Inflammatory macrophage treated with lipopolysaccharide for 1 hour (primary cell): ENCODE measurements around the gene CCDC78.

ENCODE experiments used
- DNase-seq, 2 donors: peaks; one replicate each; pipeline ENCODE4 v3.0.0-alpha.2; 2020 to 2022

The CCDC78 gene

DNA sequence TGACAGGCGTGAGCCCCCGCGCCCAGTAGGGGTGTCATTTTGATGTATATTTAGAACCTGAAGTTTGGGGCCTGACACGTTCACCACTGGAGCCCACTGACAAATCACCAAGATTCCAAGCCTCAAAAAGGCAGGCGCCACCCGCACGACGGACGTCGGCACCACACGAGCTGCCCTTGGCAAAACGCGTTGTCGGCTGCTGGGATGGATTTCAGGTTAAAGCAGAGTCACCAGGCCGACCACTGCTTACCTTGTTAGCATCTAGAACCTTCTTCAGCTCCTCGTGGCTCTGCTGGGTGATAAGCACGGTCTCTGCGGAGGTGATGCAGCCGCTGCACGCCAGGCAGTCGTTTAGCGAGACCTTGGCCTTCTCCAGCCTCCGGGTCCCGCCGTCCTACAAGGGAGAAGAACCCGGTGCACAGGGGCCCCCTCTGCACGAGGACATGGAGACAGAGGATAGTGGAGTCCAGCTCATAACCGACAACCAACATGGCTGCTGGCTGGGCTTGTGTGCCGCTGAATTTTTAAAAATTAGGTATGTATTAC lies 10.8 kb upstream of the CCDC78 start:
- no peak for DNase-seq

DNA sequence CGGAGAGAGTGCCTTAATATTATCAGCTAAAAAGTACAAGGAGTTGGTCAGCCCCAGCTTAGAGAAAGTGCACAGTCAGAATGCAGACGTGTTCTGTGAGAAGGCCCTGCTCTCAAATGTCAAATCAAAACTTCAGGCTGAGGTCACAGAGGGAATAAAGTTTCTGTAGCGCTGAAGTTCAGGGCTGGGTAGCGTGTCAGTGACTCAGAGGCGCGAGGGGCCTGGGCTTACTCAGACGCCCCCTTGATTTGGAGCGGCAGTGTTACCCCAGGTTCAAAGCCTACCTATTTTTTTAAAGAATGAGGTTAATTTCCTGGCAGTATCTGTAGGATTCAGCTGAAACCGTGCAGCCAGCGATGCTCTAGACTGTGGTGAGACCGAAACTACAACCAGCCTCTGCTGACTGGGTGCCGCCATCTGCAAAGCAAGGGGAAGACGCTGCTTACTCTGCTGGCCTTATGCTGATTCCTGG lies 9.8 kb upstream of the CCDC78 start:
- DNase-seq = no peak

DNA sequence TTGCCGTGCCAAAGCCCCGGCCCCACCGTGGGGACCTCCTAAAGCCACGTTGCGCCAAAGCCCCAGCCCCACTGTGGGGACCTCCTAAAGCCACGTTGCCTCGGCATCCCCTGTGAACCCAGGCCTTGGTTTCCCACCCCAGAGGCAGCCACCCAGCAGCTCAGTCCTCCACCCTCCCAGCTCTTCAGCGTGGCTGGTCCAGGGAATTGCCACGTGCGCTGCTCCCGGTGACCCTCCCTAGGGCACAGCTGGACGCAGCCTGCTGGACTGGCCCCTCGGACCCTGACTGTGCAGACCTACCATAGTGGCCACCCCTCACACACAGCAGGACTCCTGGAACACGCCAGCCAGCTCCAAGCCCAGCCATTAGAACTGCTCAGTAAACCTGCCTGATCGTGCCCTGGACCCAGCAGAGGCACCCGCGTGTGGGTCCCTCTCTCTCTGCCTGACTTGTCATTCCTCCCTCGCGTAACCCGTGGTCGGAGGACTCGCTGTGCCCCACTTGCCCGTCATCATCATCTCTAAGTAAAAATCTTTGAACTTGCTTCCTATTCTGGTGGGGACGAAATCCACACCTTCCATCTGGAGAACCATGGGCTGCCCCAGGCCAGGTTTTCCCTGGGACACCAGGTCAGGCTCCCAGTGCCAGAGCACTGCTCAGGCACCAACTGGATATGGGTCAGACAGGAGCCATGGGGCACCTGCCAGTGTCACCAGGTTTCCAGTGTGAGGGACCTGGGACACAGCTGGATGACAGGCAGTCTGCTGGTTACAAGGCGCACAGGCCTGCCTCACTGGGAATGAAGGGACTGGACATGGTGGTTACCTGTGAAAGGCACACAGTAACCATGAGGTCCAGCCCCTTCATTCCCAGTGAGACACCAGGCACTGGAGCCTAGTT lies 9.0 kb upstream of the CCDC78 start:
- no peak for DNase-seq

DNA sequence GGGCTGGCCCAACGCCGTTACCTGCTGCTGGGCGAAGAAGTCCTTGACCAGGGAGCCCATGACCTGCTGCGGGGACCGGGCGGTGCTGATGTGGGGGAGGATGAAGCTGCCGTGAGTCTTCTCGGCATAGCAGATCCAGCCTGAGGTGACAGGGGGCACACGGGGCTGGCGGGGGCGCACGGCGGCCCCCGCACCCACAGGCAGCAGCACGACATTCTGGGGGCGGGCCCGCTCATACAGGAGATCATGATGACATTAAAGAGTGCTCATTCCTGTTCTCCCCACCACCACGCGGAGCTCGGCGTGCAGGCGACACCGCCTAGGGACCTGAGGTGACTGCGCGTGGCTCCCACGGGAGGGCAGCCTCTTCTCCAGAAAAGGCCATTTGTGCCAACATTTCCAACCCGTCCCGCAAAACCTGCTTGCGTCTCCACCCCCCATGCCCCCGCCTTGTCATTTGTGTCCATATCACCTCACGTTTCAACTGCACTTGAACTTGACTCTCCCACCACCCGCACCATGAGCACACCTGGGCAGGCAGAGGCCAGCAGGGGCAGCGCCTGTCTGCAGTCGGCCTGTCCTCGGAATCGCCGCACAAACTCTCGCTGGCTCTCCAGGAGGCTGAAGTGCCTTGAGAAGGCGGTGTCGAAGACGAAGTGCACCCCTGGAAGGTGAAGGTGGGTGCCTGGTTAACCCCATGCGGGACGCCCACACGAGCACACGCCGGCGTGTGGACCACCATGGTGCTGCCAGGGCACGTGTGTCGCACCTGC lies 8.2 kb upstream of the CCDC78 start:
- no peak for DNase-seq

- no peak for DNase-seq
Measured at GRCh38 chr16:733382-734207, 7.4 kb upstream of the CCDC78 start.

GRCh38 chr16:732936-733335 lies 6.7 kb upstream of the CCDC78 start:
- no peak for DNase-seq

DNA sequence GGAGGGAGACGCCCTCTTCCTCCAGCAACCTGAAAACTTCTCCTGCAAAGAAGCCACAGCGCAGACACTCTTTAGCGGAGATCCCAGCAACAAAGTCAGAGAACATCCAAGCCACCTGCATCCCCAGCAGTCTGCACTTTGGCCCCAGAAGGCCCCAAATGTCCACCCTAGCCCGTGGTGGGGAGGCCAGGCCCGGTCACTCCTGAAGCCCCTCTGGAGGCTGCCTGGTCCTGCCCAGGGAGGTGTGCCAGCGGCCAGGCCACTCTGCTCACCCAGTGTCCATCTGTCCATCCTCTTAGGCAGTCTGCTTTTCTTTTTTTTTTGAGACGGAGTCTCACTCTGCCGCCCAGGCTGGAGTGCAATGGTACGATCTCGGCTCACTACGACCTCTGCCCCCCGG lies 6.1 kb upstream of the CCDC78 start:
- no peak for DNase-seq

DNA sequence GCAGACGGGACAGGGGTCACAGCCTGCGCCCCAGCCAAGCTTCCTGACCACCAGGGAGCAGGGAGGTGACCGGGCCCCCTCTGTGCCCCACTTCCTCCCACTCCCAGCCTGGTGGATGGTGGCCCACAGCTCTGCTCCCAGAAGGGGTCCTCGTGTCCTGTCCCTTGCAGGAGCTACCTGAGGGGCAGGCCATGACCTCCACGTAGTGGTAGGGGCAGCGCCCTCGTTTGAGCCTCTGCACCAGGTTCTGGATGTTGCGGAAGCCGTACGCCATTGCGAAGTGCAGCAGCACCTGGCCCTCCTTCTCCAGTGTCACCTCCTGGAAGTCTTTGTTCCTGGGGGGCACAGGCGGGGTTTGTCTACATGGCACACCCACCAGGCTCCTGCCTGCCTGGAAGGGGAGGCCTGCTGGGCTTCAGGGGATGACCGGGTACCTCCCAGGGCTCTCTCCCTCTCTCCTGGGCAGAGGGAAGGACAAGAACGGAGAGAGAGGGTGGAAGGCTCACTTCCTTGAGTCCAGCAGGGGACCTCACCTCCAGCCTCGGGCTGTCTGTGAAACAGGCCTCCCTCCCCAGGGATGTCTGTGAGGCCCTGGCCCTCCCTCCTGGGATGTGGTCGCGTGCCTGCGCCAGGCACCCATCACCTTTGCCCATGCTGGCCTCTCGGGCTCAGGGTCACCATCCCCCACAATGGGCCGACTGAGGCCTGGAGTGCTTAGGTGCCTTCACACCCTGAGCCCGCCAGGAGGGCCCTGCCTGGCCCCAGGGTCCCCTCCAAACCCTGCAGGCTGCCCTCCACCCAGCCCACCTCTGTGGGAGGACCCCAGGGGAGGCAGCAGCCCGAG lies 4.6 kb upstream of the CCDC78 start:
- no peak for DNase-seq

- no peak for DNase-seq
Measured at GRCh38 chr16:729768-730665, 3.8 kb upstream of the CCDC78 start.

- no peak for DNase-seq
Measured at GRCh38 chr16:728890-729744, 2.9 kb upstream of the CCDC78 start.

- DNase-seq = peak; percentile 27 to 56
Measured at GRCh38 chr16:728131-728889, 2.1 kb upstream of the CCDC78 start.

DNA sequence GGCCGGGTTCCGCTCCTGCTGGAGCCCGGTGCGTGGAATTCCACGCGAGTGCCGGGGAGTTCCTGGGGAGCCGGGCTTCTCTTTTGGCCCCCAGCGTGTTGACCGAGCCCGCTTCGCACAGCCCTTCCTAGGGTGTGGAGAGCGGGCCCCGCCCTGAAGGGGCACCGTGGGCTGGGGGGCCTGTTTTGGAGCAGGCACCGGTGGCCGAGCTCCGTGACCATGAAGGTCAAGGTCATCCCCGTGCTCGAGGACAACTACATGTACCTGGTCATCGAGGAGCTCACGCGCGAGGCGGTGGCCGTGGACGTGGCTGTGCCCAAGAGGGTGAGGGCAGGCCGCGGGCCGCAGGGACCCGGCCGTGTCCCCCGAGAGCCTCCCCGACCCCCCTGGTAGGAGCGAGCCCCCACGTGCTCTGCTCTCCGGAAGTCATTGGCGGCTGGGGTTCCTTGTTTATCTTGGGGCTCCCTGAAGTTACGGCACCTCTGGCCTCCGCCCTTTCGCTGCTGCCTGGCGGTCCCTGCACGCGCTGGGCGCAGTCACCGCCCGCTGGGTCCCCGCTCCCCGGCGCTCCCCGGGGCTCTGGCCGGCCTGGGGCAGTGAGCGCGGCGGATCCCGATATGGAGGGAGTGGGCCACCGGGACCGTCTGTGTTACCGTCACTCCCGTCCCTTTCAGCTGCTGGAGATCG lies 1.2 kb upstream of the CCDC78 start:
- DNase-seq = peak; percentile 31 to 55

DNA sequence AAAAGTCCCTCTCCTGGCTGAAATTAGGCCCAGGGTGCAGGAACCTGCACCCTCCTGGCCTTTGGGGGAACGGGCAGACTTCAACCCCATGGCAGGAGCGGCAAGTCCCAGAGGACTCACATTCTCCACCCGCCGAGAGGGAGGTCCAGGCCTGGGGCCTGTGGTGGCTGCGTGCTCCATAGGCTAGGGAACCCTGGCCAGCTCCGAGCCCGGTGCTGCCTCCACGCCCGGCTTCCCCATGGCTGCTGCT lies 130 bp downstream of the CCDC78 start:
- DNase-seq = no peak

DNA sequence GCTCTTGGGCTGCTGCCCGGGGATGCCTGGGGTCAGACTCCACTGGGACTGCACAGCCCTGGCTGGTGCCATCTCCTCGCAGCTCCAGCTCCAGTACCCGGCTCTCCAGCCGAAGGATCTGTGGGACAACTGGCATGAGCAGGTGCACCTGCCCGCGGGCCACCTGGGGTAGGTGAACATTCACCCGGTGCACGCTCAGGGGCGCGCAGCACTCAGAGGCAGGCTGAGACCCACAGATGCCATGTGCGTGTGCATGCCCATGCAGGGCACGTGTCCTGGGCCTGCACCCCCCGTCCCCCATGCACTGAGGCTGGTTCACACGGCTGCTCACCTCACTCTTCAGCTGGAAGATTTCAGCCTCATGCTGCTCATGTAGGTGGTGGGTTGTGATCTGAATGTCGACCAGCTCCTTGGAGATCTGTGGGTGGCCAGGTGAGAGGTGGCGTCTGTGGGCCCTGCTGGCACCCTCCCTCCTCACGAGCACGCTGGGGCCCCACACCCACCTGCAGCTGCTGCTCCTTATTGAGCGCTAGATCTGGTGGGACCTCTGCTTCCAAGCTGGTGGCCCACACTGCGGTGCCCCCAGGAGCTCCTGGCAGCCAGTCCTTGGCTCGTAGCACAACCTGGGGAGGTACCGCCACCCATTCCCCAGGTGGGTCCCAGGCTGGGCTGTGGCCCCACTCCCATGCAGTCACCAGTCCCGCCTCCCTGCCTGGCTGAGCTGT lies 618 bp downstream of the CCDC78 start:
- DNase-seq = no peak

GRCh38 chr16:725041-725376 lies 1.2 kb downstream of the CCDC78 start:
- DNase-seq = no peak

DNA sequence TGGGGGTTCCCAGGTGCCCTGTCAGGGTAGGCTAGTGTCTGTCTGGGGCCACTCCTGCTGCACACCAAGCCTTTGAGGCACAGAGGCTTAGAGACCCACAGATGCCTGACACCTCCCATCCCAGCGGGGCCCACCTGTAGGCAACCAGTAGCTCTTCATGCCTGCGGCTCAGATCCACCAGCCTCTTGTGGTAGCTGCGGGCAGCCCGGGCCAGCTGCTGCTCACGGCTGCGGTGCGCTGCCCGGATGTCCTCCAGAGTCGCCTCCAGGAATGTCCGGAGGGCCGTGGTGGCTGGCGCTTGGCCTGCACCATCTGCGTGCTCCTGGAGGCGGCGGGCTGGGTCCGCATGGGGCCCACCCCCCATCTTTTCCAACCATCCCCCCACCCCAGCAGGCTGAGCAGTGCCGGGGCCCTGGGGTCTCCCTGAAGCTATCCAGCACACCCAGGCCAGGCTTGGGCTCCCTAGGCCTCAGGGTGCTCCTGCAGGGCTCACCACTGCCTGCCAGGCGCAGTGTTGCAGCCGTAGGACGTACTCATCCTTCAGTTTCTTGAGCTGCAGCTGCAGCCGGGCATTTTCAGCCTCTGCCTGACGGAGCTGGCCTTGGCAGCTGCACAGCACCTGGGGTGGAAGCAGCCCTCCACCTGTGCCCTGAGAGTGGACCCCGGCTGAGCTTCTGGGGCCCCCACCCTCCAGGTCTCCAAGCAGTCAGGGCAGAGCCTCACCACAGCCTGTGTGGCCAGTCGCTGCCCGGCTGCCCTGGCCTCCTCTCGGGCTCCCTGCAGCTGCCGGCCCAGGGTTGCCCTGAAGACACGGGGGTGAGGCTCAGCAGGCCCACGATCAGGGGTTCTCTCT lies 1.8 kb downstream of the CCDC78 start:
- DNase-seq = no peak

GRCh38 chr16:723695-724094 lies 2.5 kb downstream of the CCDC78 start:
- DNase-seq = no peak
